GM12875 (cell line): Measurements from ENCODE around the gene WASF2.

Experiments used
- H3K4me3 ChIP-seq: one replicate; pipeline ENCODE4 v1.5.1; 2011; ENCODE audit warnings: low read depth, low read length, control low read depth
- TF ChIP-seq, protein P1 (sequence below): IDR thresholded peaks from 2 replicates; pipeline ENCODE4 v1.5.1; 2011; ENCODE audit warnings: low read depth, mild to moderate bottlenecking, control low read depth, inconsistent platforms, low read length, moderate library complexity, borderline replicate concordance; ENCODE audit not compliant: insufficient read depth

Gene WASF2

DNA sequence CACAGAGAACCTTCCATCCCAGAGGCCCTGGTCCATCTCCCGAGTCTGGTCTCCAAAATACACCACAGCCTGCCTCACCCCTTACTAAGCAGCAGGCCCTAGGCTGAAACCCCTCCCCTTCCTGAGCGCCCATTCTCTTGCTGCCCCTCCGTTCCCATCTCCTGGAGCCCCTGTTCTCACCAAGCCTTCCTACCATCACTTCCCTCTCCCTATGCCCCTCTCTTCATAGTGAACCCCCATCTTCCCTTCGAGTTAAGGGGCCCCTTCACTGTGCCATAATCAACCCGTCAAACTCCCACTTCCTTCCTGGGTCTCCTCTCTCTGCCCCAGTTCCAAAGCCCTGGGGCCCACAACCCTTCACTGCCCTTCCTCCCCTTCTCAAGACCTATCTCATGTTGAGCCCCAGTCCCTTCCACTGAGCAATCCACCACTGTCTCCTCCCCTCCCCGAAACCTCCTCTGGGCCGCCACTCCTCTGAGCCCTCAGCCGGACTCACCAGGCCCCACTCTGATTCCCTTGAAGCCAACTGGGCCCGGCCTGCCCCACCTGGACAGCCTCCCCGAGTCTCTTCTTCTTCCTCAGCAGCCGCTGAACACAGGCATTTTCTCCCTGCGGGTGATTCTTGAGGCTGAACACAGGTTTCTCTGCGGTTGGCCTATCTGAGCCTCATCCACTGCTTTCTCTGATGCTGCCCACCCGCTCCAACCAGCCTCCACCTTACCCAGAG, 42.2 kb upstream of the WASF2 start:
- H3K4me3 ChIP-seq = no peak overlapping the region
- TF ChIP-seq, protein P1, sequence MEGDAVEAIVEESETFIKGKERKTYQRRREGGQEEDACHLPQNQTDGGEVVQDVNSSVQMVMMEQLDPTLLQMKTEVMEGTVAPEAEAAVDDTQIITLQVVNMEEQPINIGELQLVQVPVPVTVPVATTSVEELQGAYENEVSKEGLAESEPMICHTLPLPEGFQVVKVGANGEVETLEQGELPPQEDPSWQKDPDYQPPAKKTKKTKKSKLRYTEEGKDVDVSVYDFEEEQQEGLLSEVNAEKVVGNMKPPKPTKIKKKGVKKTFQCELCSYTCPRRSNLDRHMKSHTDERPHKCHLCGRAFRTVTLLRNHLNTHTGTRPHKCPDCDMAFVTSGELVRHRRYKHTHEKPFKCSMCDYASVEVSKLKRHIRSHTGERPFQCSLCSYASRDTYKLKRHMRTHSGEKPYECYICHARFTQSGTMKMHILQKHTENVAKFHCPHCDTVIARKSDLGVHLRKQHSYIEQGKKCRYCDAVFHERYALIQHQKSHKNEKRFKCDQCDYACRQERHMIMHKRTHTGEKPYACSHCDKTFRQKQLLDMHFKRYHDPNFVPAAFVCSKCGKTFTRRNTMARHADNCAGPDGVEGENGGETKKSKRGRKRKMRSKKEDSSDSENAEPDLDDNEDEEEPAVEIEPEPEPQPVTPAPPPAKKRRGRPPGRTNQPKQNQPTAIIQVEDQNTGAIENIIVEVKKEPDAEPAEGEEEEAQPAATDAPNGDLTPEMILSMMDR = no peak

- H3K4me3 ChIP-seq = no peak overlapping the region
- TF ChIP-seq, protein P1 = no peak
These were observed 40.2 kb upstream of the WASF2 start for GRCh38 chr1:27530192-27530591.

- TF ChIP-seq, protein P1 = no peak
- H3K4me3 ChIP-seq = no peak overlapping the region
These were observed 39.7 kb upstream of the WASF2 start for GRCh38 chr1:27529704-27530018.

DNA sequence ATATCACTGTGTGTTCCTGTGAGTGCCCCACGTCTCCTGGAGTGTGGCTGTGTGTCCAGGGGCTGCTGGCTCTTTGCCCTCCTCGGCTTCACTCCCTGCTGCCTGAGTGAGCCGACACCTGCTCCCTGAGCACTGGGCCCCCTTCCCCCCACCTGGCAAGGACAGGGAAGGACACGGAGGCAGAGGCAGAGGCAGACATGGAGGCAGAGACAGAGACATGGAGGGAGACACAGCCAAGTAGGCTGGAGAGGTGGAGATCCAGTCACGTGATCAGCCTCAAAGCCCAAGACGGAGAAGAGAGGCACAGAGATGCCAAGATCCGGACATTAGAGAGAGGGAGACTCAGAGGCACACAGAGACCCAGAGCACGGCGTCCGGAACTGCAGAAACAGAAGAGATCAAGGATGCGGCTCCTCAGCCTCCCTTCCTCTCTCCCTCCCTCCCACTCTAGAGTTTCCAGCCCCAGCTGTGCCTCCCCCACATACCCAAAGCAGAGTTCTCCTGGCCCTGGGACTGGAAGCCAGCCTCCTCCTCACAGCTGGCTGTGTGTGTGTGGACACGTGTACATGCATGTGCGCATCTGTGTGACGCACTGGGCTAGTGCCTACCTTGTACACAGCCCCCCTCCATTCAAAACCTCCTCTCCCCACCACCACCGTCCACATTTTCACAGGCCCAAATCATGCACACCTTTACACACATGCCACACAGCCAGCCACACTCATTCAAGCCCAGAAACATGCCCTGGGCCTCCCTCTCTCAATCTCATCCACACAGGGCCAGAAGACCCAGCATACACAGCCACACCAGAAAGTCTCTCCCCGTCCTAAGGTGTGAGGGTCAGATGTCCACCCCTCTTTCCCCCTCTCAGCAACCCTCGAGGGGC, 39.1 kb upstream of the WASF2 start:
- H3K4me3 ChIP-seq = no peak overlapping the region
- TF ChIP-seq, protein P1 = no peak

- H3K4me3 ChIP-seq = peak overlapping the region; percentile 38
- TF ChIP-seq, protein P1 = 0 out of 2 replicates have a peak, but pooled peaks have one; percentile 0
These were observed 38.2 kb upstream of the WASF2 start for GRCh38 chr1:27527890-27528817.

GRCh38 chr1:27527223-27527889, 37.4 kb upstream of the WASF2 start:
- H3K4me3 ChIP-seq = no peak overlapping the region

More at GRCh38 chr1:27527223-27527889, 37.4 kb upstream of the WASF2 start:
- TF ChIP-seq, protein P1 = no peak
